ENCODE results near the gene IQGAP2.
"Not testable (repeated sequence)": the region's sequence is repeated elsewhere in the genome, so short reads cannot be mapped to it uniquely, and the experiment has no call there.

The IQGAP2 gene

GRCh38 chr5:76419597-76420298 is 16.7 kb downstream of the IQGAP2 start:
- DNase-seq, result no peak

GRCh38 chr5:76422227-76422626 is 19.1 kb downstream of the IQGAP2 start:
- no peak for DNase-seq

DNA sequence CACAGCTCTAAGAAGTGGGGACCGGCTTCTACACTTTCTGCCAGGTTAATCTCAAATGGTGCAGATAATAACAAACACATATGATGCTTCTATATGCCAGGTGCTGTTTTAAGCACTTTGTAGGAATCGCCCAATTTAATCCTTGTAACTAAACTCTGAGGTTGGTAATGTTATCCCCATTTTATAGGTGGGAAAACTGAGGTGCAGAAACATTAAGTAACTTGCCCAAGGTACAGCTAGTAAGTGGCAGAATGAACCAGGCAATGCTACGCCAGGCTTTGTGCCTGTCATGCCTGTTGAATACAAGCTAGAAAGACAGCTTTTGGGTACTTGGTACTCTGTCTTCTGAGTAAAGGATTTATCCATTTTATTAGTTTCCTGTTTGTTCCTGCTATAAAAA is 19.7 kb downstream of the IQGAP2 start:
- no peak for DNase-seq

DNA sequence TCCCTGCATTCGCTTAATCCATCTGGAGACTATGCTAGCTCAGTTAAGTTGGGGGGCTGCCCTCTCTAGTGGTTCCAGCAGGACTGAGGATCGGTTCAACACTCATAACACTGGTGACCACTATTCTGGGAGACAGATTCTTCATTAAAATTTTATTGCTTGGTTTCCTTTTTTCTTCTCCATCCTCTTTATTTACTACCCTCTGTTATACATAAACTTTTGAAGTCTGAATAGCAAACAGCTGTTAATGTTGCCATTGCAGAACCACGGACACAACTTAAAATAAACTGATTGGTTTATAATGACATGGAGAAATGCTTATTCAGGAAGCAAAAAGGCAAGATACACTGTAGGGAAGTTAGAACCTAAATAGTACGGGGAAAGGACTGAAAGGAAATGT is 22.1 kb downstream of the IQGAP2 start:
- DNase-seq, result no peak

DNA sequence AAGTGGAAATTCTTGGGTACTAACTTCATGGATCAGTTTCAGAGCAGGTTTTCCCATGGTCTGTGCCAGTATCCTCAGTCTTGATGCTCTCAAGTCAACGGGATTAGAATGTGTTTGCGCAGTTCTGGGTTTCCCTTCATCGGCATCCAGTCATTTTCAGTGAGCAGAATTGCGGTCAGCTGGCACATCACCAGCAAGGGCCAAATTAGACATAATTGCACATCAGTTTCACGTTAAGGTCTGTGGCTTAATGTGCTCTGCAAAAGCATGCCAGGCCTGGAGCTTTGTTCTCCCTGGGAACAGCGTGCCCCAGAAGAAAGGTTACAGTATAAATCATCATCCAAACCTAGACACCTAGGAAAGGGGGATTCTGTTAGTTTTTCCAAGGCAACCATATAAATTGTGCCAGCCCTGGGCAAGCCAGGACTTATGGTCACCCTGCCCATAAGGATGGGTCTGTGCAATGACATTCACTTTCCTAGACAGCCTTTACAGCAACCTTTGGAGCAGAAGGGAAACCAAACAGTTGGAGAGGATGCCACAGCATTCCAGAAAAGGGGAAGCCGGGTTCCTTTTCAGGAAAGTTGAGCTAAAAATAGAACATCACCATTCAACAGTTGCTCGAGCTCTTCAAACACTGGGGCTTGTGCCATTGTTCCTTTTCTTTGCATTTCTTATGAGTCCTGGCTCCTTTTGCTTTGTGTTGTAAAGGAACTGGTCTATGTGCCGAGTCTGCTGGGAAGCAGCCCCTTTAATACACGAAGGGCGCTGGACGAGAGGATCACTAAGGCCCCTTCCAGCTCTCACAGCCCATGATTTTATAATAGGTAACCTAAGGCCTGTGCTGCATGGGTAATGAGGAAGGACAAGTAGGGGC is 23.1 kb downstream of the IQGAP2 start:
- DNase-seq, result no peak

- no peak for DNase-seq
Measured at GRCh38 chr5:76427206-76428140, 24.4 kb downstream of the IQGAP2 start.

- not testable (repeated sequence) for DNase-seq
Measured at GRCh38 chr5:76428550-76428949, 25.5 kb downstream of the IQGAP2 start.

DNA sequence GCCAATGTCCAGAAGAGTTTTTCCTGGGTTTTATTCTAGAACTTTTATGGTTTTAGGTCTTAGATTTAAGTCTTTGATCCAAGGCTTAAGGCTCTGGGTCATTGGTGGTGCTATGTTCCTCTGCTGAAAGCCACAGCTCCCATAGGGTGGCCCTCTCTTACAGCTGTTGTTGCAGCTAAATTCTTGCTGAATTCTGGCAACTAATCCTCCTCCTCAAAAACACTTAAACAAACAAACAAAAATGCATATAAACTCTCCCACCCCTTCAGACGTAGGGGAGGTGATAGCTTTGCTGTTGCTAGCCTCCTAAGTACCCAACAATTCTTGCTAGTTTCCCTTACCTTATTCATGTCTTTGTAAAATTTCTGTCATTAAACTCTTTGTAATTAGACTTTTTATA is 30.2 kb downstream of the IQGAP2 start:
- no peak for DNase-seq

DNA sequence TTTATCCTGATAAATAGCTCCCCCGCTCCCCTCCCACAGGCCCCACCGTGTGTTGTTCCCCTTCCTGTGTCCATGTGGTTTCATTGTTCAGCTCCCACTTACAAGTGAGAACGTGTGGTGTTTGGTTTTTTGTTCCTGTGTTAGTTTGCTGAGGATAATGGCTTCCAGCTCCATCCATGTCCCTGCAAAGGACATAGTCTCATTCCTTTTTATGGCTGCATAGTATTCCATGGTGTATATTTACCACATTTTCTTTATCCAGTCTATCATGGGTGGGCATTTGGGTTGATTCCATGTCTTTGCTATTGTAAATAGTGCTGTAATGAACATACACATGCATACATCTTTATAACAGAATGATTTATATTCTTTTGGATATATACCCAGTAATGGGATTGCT is 34.4 kb downstream of the IQGAP2 start:
- not testable (repeated sequence) for DNase-seq

DNA sequence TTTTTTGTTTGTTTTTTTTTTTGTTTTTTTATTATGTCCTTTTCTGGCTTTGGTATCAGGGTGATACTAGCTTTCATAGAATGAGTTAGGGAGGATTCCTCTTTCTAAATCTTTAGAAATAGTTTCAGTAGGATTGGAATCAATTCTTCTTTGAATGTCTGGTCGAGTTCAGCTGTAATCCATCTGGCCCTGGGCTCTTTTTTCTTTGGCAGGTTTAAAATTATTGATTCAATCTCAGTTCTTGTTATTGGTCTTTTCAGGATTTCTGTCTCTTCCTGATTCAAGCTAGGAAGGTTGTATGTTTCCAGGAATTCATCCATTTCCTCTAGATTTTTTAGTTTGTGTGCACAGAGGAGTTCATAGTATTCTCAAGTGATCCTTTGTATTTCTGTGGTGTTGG is 34.9 kb downstream of the IQGAP2 start:
- no peak for DNase-seq

- peak; percentile 42 for DNase-seq
Measured at GRCh38 chr5:76439201-76439600, 36.1 kb downstream of the IQGAP2 start.

DNA sequence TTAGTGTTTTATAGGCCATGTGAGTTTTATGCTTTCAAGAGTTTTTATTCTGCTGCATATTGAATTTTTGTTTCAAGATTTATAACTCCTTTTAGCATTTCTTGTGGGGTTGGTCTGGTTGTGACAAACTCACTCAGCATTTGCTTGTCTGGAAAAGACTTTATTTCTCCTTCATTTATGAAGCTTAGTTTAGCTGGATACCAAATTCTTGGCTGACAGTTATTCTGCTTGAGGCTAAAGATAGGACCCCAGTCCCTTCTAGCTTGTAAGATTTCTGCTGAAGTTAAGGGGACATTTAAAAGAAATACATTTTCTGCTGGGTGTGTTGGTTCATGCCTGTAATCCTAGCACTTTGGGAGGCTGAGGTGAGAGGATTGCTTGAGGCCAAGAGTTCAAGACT is 36.8 kb downstream of the IQGAP2 start:
- DNase-seq, result no peak

DNA sequence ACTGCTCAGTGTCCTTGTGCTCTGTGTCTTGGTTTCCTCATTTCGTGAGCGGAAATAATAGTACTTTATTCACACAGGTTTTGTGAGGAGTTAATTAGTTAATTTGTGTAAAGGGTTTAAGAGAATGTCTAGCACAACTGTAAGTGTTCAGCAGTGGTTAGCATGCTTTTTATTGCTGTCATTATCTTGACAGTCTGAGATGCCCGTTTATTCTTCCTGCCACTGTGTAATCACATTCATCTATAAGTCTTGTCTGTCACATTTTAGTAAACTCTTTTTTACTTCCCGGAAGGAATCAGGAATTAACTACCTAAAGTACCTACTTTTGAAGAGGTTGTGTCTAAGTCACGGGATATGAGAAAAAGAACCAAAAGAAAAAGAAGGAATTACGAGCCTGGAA is 38.0 kb downstream of the IQGAP2 start:
- no peak for DNase-seq

GRCh38 chr5:76441890-76442673 is 39.0 kb downstream of the IQGAP2 start:
- no peak for DNase-seq

DNA sequence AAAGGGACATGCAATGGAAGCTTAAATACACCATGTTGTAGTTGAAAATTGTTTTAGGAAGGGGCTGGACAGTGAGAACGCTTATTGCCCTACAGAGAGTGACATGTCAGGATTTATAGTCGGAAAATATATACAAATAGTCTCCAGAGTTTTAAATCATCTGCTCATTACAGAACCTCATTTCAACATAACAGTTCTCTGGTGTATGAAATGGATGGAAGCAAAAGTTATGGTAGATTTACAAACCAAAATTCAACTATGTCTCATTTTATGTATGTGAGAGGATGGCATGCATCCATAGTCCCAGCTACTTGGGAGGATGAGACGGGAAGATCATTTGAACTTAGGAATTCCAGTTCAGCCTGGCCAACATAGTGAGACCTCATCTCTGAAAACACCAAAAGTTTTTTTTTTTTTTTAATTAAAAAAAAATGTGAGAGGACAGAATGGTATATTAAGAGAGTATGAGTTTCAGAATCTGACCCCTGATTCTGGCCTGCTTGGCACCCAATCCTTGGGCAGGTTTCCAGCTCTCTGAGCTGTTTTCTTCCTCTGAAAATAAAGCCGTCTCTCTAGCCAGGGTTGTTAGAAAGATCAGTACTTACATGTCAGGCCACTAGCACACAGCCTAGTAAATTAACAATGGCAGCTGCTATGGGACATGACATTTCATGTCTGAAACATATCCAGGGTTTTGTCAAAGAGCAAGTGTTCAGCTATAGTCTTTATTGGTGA is 40.1 kb downstream of the IQGAP2 start:
- DNase-seq, result no peak

- DNase-seq, result peak; percentile 6
Measured at GRCh38 chr5:76445063-76445462, 42.0 kb downstream of the IQGAP2 start.

DNA sequence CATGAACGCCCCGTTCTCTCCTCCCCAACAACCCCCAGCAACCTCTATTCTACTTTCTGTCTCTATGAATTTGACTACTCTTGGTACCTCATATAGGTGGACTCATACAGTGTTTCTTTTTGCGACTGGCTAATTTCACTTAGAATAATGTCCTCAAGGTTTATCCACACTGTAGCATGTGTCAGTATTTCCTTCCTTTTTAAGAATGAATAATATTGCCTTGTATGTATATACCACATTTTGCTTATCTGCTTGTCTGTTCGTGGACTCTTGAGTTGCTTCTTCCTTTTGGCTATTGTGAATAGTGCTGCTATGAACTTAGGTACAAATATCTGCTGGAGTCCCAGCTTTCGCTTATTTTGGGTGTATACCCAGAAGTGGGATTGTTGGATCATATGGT is 42.7 kb downstream of the IQGAP2 start:
- no peak for DNase-seq

DNA sequence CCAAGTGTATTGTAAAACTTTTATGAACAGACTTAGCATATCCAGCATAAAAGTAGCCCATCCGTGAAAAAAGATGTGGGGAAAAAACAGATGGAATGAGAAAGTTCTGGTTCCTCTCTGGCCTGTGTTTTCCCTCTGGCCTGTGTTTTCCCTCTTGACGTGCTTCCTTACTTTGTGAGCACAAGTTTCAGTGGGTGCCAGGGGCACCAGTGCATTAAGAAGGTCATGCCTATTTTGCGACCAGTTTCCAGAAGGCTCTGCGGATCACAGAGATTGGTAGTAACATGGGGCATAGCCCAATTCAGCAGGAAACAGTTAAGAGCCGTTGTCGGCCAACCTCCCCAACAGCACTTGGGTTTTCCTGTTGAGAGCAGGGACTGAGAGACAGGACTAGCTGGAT is 43.7 kb downstream of the IQGAP2 start:
- DNase-seq, result no peak

GRCh38 chr5:76449606-76450005 is 46.5 kb downstream of the IQGAP2 start:
- DNase-seq, result no peak

DNA sequence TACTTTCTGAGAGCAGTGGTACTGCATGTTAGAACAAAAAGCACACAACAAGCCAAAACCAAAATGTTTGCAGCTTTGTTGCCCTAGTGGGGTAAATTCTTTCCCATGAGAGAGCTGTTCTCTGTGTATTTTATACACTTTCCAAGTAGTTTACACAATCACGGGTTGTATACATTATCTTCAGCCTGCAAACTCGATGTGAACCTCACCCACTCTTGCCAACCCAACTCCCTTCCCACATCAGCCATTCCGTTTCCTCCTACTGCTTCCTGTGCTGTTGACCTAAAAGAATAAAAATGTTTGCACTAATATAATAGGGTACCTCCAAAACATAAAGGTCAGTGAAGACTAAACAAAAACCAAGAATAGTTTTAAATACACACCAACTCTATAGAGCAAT is 47.0 kb downstream of the IQGAP2 start:
- DNase-seq, result no peak

DNA sequence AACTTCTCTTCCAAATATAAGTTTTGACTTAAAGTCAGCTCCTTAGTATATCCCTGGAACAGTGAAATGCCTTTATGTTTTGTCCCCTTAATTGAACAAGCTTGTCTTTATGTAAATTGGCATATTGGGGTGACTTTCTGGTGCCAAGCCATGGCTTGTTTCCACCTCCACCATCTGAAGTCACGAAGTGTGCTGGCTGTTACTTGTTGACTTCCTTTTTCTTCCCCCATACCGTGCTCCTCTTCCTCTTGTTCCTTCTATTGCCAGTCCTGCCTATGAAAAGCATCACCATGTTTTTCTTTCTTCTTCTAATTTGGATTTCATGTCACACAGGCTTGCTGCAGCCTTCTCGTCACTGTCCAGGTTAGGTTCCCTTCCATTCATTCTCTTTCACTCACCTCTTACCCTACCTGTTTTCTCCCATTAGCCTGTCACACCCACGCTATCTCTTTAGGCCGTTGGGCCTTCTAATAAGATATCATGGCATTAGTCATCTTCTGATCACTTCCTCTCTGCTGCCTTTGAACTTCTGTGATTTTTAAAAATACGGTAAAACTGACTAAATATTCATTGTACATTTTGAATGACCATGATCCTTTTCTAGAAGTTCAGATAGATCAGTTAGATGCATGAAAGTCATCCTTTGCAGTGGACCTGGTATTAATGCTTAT is 48.1 kb downstream of the IQGAP2 start:
- no peak for DNase-seq
